ENCODE measurements around the gene SCAMP1.

Gene SCAMP1

GRCh38 chr5:78512435-78512834 lies 152.0 kb downstream of the SCAMP1 start:
- no peak for DNase-seq (ENCODE audit: low spot score)

GRCh38 chr5:78513441-78513840 lies 153.0 kb downstream of the SCAMP1 start:
- DNase-seq (ENCODE audit: low spot score): no peak

- DNase-seq (ENCODE audit: low spot score): no peak
Measured at GRCh38 chr5:78514427-78515330, 154.3 kb downstream of the SCAMP1 start.

- DNase-seq (ENCODE audit: low spot score): no peak
Measured at GRCh38 chr5:78515670-78516069, 155.3 kb downstream of the SCAMP1 start.

- no peak for DNase-seq (ENCODE audit: low spot score)
Measured at GRCh38 chr5:78518365-78519197, 158.2 kb downstream of the SCAMP1 start.

- no peak for DNase-seq (ENCODE audit: low spot score)
Measured at GRCh38 chr5:78519198-78519941, 159.0 kb downstream of the SCAMP1 start.

- no peak for DNase-seq (ENCODE audit: low spot score)
Measured at GRCh38 chr5:78521455-78521854, 161.0 kb downstream of the SCAMP1 start.

GRCh38 chr5:78522476-78523260 lies 162.3 kb downstream of the SCAMP1 start:
- no peak for DNase-seq (ENCODE audit: low spot score)

GRCh38 chr5:78523314-78524193 lies 163.1 kb downstream of the SCAMP1 start:
- DNase-seq (ENCODE audit: low spot score): no peak

GRCh38 chr5:78526049-78526525 lies 165.7 kb downstream of the SCAMP1 start:
- no peak for DNase-seq (ENCODE audit: low spot score)

- DNase-seq (ENCODE audit: low spot score): no peak
Measured at GRCh38 chr5:78527054-78527859, 166.8 kb downstream of the SCAMP1 start.

- DNase-seq (ENCODE audit: low spot score): no peak
Measured at GRCh38 chr5:78527925-78528324, 167.5 kb downstream of the SCAMP1 start.

Data from CD4-positive, alpha-beta T cell treated with Interleukin-15 for 4 hours (primary cell).